PC-9 (cell line): Measurements from ENCODE around the gene UTP20. TPM values are rescaled to one million over a fixed set of nuclear protein-coding genes. Genes with fewer than 3 reads are reported as not detected.

Experiments
- BruUV-seq: library from RNA; stranded (reverse); fragments of 400-500 nt; replicated peaks from 2 replicates; lab custom pipeline; 2021; lab: Mats Ljungman, UMichigan
- CTCF ChIA-PET: fragments of 300-600 bp; sonication (Branson Sonifier 250); formaldehyde crosslinking; loops from one replicate; lab custom pipeline; 2022; ENCODE audit warnings: antibody characterized with exemption; lab: Charles Lee
- POLR2A ChIA-PET: fragments of 300-600 bp; sonication (Branson Sonifier 250); formaldehyde crosslinking; loops from one replicate; lab custom pipeline; 2022; ENCODE audit warnings: antibody characterized with exemption; ENCODE audit not compliant: unreplicated experiment; lab: Charles Lee
- DNase-seq, 2 experiments: peaks; one replicate each; pipeline versions ENCODE4 v3.0.0 to v3.0.0-alpha.2; 2015 to 2022; ENCODE audit warnings: mixed read lengths in 1 of 2
- H2AFZ ChIP-seq: fragments of 200-600 bp; sonication (generic); 2 replicates; pipeline ENCODE4 v1.8.1; 2017; ENCODE audit warnings: antibody characterized with exemption
- H3F3A ChIP-seq: fragments of 200-600 bp; sonication (generic); 2 replicates; pipeline ENCODE4 v1.8.1; 2017; ENCODE audit warnings: antibody characterized with exemption, mild to moderate bottlenecking, low read depth; ENCODE audit not compliant: insufficient read depth
- H3K27ac ChIP-seq: fragments of 200-600 bp; sonication (generic); 2 replicates; pipeline ENCODE4 v1.6.1; 2016; ENCODE audit warnings: mixed run types
- H3K27me3 ChIP-seq: fragments of 200-600 bp; sonication (generic); 2 replicates; pipeline ENCODE4 v1.6.1; 2016; ENCODE audit warnings: low read depth, mixed run types; ENCODE audit not compliant: insufficient read depth
- H3K36me3 ChIP-seq: fragments of 200-600 bp; sonication (generic); 2 replicates; pipeline ENCODE4 v1.6.1; 2016; ENCODE audit warnings: low read depth, mixed run types
- H3K4me1 ChIP-seq: fragments of 200-600 bp; sonication (generic); replicated peaks from 2 replicates; pipeline ENCODE4 v1.6.1; 2016; ENCODE audit warnings: mixed run types; ENCODE audit not compliant: insufficient read depth
- H3K4me2 ChIP-seq: fragments of 200-600 bp; sonication (generic); 2 replicates; pipeline ENCODE4 v1.6.1; 2017; ENCODE audit warnings: mixed run types
- H3K4me3 ChIP-seq: fragments of 200-600 bp; sonication (generic); 2 replicates; pipeline ENCODE4 v1.6.1; 2016; ENCODE audit warnings: mixed run types
- H3K79me2 ChIP-seq: fragments of 200-600 bp; sonication (generic); 2 replicates; pipeline ENCODE4 v1.6.1; 2017; ENCODE audit warnings: low read depth, mixed run types
- H3K9me2 ChIP-seq: fragments of 200-600 bp; sonication (generic); 2 replicates; pipeline ENCODE4 v1.8.1; 2017; ENCODE audit warnings: mild to moderate bottlenecking; ENCODE audit not compliant: insufficient read depth
- H3K9me3 ChIP-seq: fragments of 200-600 bp; sonication (generic); 2 replicates; pipeline ENCODE4 v1.8.1; 2016; ENCODE audit warnings: low read depth; ENCODE audit not compliant: insufficient read depth
- H4K20me1 ChIP-seq: fragments of 200-600 bp; sonication (generic); 2 replicates; pipeline ENCODE4 v1.8.1; 2017; ENCODE audit not compliant: insufficient read depth
- CTCF ChIP-seq: fragments of 200-600 bp; sonication (generic); conservative IDR thresholded peaks from 2 replicates; pipeline ENCODE4 v1.6.1; 2017; ENCODE audit warnings: mixed run types, antibody characterized with exemption, mild to moderate bottlenecking, moderate library complexity
- EZH2 ChIP-seq: fragments of 200-600 bp; sonication (generic); IDR thresholded peaks from 2 replicates; pipeline ENCODE4 v1.8.0; 2017; ENCODE audit warnings: antibody characterized with exemption, low read depth
- intact Hi-C: fragments of 100-400 bp; cut with micrococcal nuclease; formaldehyde crosslinking; loops from one replicate; pipeline ENCODE4 v1.10.0; 2022; ENCODE audit not compliant: unreplicated experiment
- total RNA-seq: library from RNA; stranded (reverse); gene quantifications from 2 replicates; pipeline ENCODE4 v1.2.3, GENCODE V29; 2021

UTP20 gene
- total RNA-seq, 1 experiment from 2014 or later: 14.1 TPM

GRCh38 chr12:101243074-101243473 is 36.8 kb upstream of the UTP20 start:
- Histone ChIP-seq H3F3A (no peaks in the 10 kb centered on the region), H3K9me2 (no peaks in the 10 kb centered on the region), H3K4me3 (no peak overlapping the region), H3K79me2 (no peaks in the 10 kb centered on the region), H3K27ac (no peak overlapping the region), H3K4me1 (no peaks in the 10 kb centered on the region), H2AFZ (no peak overlapping the region), H3K36me3 (no peaks in the 10 kb centered on the region), H3K4me2 (no peak overlapping the region), H4K20me1 (no peaks in the 10 kb centered on the region), H3K27me3 (peaks cover 29% of the 10 kb centered on the region), H3K9me3 (no peaks in the 10 kb centered on the region)
- no peak for DNase-seq
- no peak for TF ChIP-seq CTCF
- TF ChIP-seq EZH2: no peak
- CTCF ChIA-PET: no interaction called here
- POLR2A ChIA-PET: no interaction called here
- no TSS peak for BruUV-seq
- intact Hi-C loops: no loop called here

GRCh38 chr12:101243616-101244015 is 36.3 kb upstream of the UTP20 start:
- Histone ChIP-seq H3K79me2 (no peaks in the 10 kb centered on the region), H4K20me1 (no peaks in the 10 kb centered on the region), H3K4me2 (no peak overlapping the region), H3K27ac (no peak overlapping the region), H3K9me3 (no peaks in the 10 kb centered on the region), H3K9me2 (no peaks in the 10 kb centered on the region), H3K4me1 (no peaks in the 10 kb centered on the region), H3K4me3 (no peak overlapping the region), H3F3A (no peaks in the 10 kb centered on the region), H3K36me3 (no peaks in the 10 kb centered on the region), H3K27me3 (peaks cover 31% of the 10 kb centered on the region), H2AFZ (no peak overlapping the region)
- no peak for DNase-seq
- no peak for TF ChIP-seq EZH2
- no peak for TF ChIP-seq CTCF
- ChIA-PET POLR2A (no interaction called here), CTCF (no interaction called here)
- intact Hi-C loops: no loop called here
- no TSS peak for BruUV-seq

- Histone ChIP-seq H3F3A (no peaks in the 10 kb centered on the region), H3K4me1 (no peaks in the 10 kb centered on the region), H3K27ac (no peak overlapping the region), H3K9me2 (no peaks in the 10 kb centered on the region), H2AFZ (no peak overlapping the region), H3K79me2 (no peaks in the 10 kb centered on the region), H4K20me1 (no peaks in the 10 kb centered on the region), H3K27me3 (peaks cover 41% of the 10 kb centered on the region), H3K4me3 (no peak overlapping the region), H3K4me2 (no peak overlapping the region), H3K36me3 (no peaks in the 10 kb centered on the region), H3K9me3 (no peaks in the 10 kb centered on the region)
- DNase-seq: no peak
- TF ChIP-seq EZH2: no peak
- TF ChIP-seq CTCF: no peak
- ChIA-PET CTCF (no interaction called here), POLR2A (no interaction called here)
- no TSS peak for BruUV-seq
- intact Hi-C loops: no loop called here
Observed at GRCh38 chr12:101256266-101256665, 23.6 kb upstream of the UTP20 start.
